ENCODE data around the gene NFIX.

Gene NFIX

DNA sequence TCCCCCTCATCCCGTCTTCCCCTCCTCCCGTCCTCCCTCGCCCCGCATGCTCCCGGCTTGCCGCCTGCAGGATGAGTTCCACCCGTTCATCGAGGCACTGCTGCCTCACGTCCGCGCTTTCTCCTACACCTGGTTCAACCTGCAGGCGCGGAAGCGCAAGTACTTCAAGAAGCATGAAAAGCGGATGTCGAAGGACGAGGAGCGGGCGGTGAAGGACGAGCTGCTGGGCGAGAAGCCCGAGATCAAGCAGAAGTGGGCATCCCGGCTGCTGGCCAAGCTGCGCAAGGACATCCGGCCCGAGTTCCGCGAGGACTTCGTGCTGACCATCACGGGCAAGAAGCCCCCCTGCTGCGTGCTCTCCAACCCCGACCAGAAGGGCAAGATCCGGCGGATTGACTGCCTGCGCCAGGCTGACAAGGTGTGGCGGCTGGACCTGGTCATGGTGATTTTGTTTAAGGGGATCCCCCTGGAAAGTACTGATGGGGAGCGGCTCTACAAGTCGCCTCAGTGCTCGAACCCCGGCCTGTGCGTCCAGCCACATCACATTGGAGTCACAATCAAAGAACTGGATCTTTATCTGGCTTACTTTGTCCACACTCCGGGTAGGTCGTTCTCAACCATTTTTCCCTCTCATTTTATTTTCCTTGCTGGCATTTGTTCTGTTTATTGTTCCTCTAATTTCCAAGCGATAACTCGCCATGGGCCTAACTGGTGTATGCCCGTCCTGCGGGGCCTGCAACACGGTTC lies 29.8 kb downstream of the NFIX start:
- Histone ChIP-seq H3K27ac (ENCODE audit: low read depth, low read length) (no peak overlapping the region), H3K27me3 (ENCODE audit: control insufficient read depth, insufficient read depth, low read length) (peaks cover 100% of the 10 kb centered on the region), H3K36me3 (ENCODE audit: control insufficient read depth, insufficient read depth, low read length) (no peaks in the 10 kb centered on the region), H3K9ac (ENCODE audit: low read length) (no peak overlapping the region), H3K4me3 (ENCODE audit: low read depth, low read length) (peak overlapping the region; percentile 37), H3K4me1 (ENCODE audit: control insufficient read depth, insufficient read depth, low read length) (peaks cover 26% of the 10 kb centered on the region), H3K9me3 (ENCODE audit: control insufficient read depth, insufficient read depth, low read depth, low read length) (no peaks in the 10 kb centered on the region)

- H3K4me1 ChIP-seq (ENCODE audit: control insufficient read depth, insufficient read depth, low read length): peaks cover 21% of the 10 kb centered on the region
- H3K9ac ChIP-seq (ENCODE audit: low read length): no peak overlapping the region
- no peaks in the 10 kb centered on the region for H3K36me3 ChIP-seq (ENCODE audit: control insufficient read depth, insufficient read depth, low read length)
- H3K27ac ChIP-seq (ENCODE audit: low read depth, low read length): no peak overlapping the region
- H3K27me3 ChIP-seq (ENCODE audit: control insufficient read depth, insufficient read depth, low read length): peaks cover 100% of the 10 kb centered on the region
- H3K9me3 ChIP-seq (ENCODE audit: control insufficient read depth, insufficient read depth, low read depth, low read length): no peaks in the 10 kb centered on the region
- H3K4me3 ChIP-seq (ENCODE audit: low read depth, low read length): no peak overlapping the region
These were observed 30.7 kb downstream of the NFIX start for GRCh38 chr19:13025819-13026456.

DNA sequence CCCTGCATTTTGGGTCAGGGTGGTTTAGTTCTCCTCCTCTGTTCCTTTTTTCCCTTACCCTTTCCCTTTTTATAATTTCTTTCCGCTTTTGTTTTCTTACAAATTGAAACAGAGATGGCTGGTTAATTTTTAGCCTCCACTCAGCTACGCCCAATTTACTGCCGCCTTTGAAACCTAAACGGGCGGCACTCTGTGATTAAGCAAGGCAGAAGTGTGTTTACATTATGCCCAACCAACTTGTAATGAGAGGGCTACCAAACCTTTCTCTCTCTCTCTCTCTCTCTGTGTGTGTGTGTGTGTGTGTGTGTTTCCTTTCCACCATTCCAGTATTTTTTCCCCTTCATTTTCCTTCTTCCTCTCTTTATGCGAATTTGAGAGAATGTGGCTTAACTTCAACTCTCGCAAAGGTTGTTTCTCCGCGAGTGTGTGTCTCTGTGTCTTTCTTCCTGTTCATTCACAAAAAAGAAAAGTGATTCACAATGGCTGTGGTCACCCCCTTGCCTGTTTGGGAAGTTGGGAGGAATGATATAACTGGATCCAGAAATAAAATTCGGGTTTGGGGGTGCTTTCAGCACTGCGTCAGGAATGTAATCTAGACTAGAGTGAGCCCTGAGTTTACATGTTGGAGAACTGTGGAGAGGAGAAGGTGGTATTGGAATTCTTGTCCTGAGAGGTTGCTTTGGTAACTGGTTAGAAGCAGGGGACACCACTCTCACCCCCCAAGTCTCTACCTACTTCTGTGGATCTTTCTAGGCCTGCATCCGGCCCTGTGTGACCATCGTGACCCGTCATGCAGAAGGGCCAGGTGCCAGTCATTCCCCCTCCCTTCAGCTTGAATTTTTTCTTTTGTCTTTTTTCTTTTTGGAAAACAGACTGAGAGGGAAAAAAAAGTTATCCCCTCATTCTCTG lies 31.4 kb downstream of the NFIX start:
- no peak overlapping the region for H3K27ac ChIP-seq (ENCODE audit: low read depth, low read length)
- H3K9me3 ChIP-seq (ENCODE audit: control insufficient read depth, insufficient read depth, low read depth, low read length): no peaks in the 10 kb centered on the region
- H3K9ac ChIP-seq (ENCODE audit: low read length): no peak overlapping the region
- H3K27me3 ChIP-seq (ENCODE audit: control insufficient read depth, insufficient read depth, low read length): peaks cover 100% of the 10 kb centered on the region
- H3K4me3 ChIP-seq (ENCODE audit: low read depth, low read length): no peak overlapping the region
- H3K36me3 ChIP-seq (ENCODE audit: control insufficient read depth, insufficient read depth, low read length): no peaks in the 10 kb centered on the region
- peaks cover 21% of the 10 kb centered on the region for H3K4me1 ChIP-seq (ENCODE audit: control insufficient read depth, insufficient read depth, low read length)

DNA sequence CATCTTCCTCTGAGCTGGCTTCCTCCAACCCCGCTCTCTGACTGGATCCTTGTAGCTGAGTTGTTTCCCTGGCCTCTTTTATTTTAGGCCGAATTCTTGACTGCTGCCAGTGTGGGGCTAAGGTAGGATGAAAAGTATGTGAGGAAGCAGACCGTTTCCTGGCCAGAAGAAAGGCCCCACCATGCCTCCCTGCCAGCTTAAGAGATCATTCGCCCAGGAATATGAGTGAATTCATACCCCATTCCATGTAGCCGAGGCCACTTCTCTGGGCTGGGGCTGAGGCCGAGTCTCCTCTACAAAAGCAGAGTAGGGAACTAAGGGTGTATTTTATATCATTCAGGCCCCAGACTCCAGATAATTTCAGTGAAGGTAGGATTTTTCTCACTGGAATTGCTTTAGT lies 32.3 kb downstream of the NFIX start:
- no peak overlapping the region for H3K9ac ChIP-seq (ENCODE audit: low read length)
- peaks cover 17% of the 10 kb centered on the region for H3K4me1 ChIP-seq (ENCODE audit: control insufficient read depth, insufficient read depth, low read length)
- H3K27me3 ChIP-seq (ENCODE audit: control insufficient read depth, insufficient read depth, low read length): peaks cover 100% of the 10 kb centered on the region
- no peaks in the 10 kb centered on the region for H3K36me3 ChIP-seq (ENCODE audit: control insufficient read depth, insufficient read depth, low read length)
- no peaks in the 10 kb centered on the region for H3K9me3 ChIP-seq (ENCODE audit: control insufficient read depth, insufficient read depth, low read depth, low read length)
- H3K4me3 ChIP-seq (ENCODE audit: low read depth, low read length): no peak overlapping the region
- H3K27ac ChIP-seq (ENCODE audit: low read depth, low read length): no peak overlapping the region

- no peaks in the 10 kb centered on the region for H3K9me3 ChIP-seq (ENCODE audit: control insufficient read depth, insufficient read depth, low read depth, low read length)
- no peak overlapping the region for H3K27ac ChIP-seq (ENCODE audit: low read depth, low read length)
- H3K4me1 ChIP-seq (ENCODE audit: control insufficient read depth, insufficient read depth, low read length): peaks cover 17% of the 10 kb centered on the region
- no peak overlapping the region for H3K4me3 ChIP-seq (ENCODE audit: low read depth, low read length)
- H3K36me3 ChIP-seq (ENCODE audit: control insufficient read depth, insufficient read depth, low read length): no peaks in the 10 kb centered on the region
- peaks cover 100% of the 10 kb centered on the region for H3K27me3 ChIP-seq (ENCODE audit: control insufficient read depth, insufficient read depth, low read length)
- no peak overlapping the region for H3K9ac ChIP-seq (ENCODE audit: low read length)
These were observed 32.8 kb downstream of the NFIX start for GRCh38 chr19:13028027-13028426.

- H3K27ac ChIP-seq (ENCODE audit: low read depth, low read length): no peak overlapping the region
- H3K27me3 ChIP-seq (ENCODE audit: control insufficient read depth, insufficient read depth, low read length): peaks cover 100% of the 10 kb centered on the region
These were observed 34.1 kb downstream of the NFIX start for GRCh38 chr19:13029301-13029880.

DNA sequence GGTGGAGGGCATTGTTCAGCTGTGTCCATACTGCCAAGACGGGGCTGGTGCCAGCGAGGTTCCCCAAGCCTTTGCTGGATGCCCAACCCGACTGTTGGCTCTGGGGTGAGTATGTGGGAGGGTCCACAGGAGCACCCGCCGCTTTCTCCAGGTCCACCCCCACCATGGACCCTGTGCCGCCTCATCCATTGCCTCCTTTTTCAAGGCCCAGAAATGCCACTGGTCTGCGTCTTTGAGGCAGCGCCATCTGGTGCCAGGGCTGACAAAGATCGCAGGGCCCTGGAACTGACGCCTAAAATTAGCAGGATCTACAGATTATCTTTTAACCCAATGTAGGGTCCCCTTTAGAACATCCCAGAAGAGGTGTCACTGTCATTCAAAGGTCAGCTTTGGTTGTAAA lies 34.6 kb downstream of the NFIX start:
- H3K9ac ChIP-seq (ENCODE audit: low read length): no peak overlapping the region
- no peaks in the 10 kb centered on the region for H3K9me3 ChIP-seq (ENCODE audit: control insufficient read depth, insufficient read depth, low read depth, low read length)
- peaks cover 10% of the 10 kb centered on the region for H3K4me1 ChIP-seq (ENCODE audit: control insufficient read depth, insufficient read depth, low read length)
- no peak overlapping the region for H3K27ac ChIP-seq (ENCODE audit: low read depth, low read length)
- H3K27me3 ChIP-seq (ENCODE audit: control insufficient read depth, insufficient read depth, low read length): peaks cover 99% of the 10 kb centered on the region
- H3K4me3 ChIP-seq (ENCODE audit: low read depth, low read length): no peak overlapping the region
- H3K36me3 ChIP-seq (ENCODE audit: control insufficient read depth, insufficient read depth, low read length): no peaks in the 10 kb centered on the region

More at GRCh38 chr19:13029301-13029880, 34.1 kb downstream of the NFIX start:
- no peak overlapping the region for H3K9ac ChIP-seq (ENCODE audit: low read length)
- no peak overlapping the region for H3K4me3 ChIP-seq (ENCODE audit: low read depth, low read length)
- peaks cover 15% of the 10 kb centered on the region for H3K4me1 ChIP-seq (ENCODE audit: control insufficient read depth, insufficient read depth, low read length)
- H3K36me3 ChIP-seq (ENCODE audit: control insufficient read depth, insufficient read depth, low read length): no peaks in the 10 kb centered on the region
- H3K9me3 ChIP-seq (ENCODE audit: control insufficient read depth, insufficient read depth, low read depth, low read length): no peaks in the 10 kb centered on the region

GRCh38 chr19:13031917-13032623 lies 36.8 kb downstream of the NFIX start:
- Histone ChIP-seq H3K27me3 (ENCODE audit: control insufficient read depth, insufficient read depth, low read length) (peaks cover 97% of the 10 kb centered on the region), H3K27ac (ENCODE audit: low read depth, low read length) (no peak overlapping the region), H3K4me3 (ENCODE audit: low read depth, low read length) (no peak overlapping the region), H3K9me3 (ENCODE audit: control insufficient read depth, insufficient read depth, low read depth, low read length) (no peaks in the 10 kb centered on the region), H3K9ac (ENCODE audit: low read length) (no peak overlapping the region), H3K36me3 (ENCODE audit: control insufficient read depth, insufficient read depth, low read length) (no peaks in the 10 kb centered on the region), H3K4me1 (ENCODE audit: control insufficient read depth, insufficient read depth, low read length) (peaks cover 15% of the 10 kb centered on the region; the same call in 1 of the 2 replicates)

DNA sequence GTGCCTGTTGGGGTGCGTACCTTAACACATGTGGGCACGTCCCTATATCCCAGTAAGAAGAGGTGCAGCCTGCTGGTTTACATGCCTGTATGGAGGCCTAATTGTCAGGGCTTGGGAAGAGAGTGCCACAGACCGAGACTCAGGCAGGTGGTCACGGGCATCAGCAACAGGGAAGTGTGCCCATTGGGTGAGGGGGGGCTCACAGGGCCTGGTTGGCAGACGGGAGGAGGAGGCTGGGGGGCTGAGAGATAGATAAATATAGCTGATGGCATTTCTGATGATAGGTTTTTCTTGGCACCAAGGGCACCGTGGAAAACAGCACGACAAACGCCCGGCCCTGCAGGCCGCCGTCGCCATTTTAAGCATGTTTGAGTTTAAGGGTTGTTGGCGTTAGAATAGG lies 37.6 kb downstream of the NFIX start:
- Histone ChIP-seq H3K9ac (ENCODE audit: low read length) (no peak overlapping the region), H3K27me3 (ENCODE audit: control insufficient read depth, insufficient read depth, low read length) (peaks cover 97% of the 10 kb centered on the region), H3K4me3 (ENCODE audit: low read depth, low read length) (no peak overlapping the region), H3K27ac (ENCODE audit: low read depth, low read length) (no peak overlapping the region), H3K4me1 (ENCODE audit: control insufficient read depth, insufficient read depth, low read length) (peaks cover 22% of the 10 kb centered on the region; the same call in 1 of the 2 replicates), H3K36me3 (ENCODE audit: control insufficient read depth, insufficient read depth, low read length) (no peaks in the 10 kb centered on the region), H3K9me3 (ENCODE audit: control insufficient read depth, insufficient read depth, low read depth, low read length) (no peaks in the 10 kb centered on the region)

DNA sequence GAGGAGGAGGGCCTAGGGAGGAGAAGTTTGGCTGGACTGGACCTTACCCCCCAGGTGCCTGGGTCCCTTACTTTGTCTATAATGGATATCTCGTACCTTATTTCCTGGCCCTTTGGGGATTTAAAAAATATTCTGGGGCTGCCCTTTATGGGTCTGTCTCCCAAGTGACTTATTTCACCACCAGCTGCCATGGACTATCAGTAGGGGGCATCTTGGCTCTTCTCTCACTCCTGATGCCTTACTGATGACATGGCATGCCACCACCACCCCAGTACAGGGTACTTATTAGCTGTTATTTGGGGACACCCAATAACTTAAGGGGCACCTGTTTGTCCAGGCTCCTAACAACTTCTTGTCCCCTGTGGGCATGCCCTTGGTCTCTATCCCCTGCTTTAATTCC lies 38.0 kb downstream of the NFIX start:
- H3K9ac ChIP-seq (ENCODE audit: low read length): no peak overlapping the region
- H3K36me3 ChIP-seq (ENCODE audit: control insufficient read depth, insufficient read depth, low read length): no peaks in the 10 kb centered on the region
- H3K4me3 ChIP-seq (ENCODE audit: low read depth, low read length): no peak overlapping the region
- no peaks in the 10 kb centered on the region for H3K9me3 ChIP-seq (ENCODE audit: control insufficient read depth, insufficient read depth, low read depth, low read length)
- H3K4me1 ChIP-seq (ENCODE audit: control insufficient read depth, insufficient read depth, low read length): peaks cover 22% of the 10 kb centered on the region; the same call in 1 of the 2 replicates
- no peak overlapping the region for H3K27ac ChIP-seq (ENCODE audit: low read depth, low read length)
- H3K27me3 ChIP-seq (ENCODE audit: control insufficient read depth, insufficient read depth, low read length): peaks cover 97% of the 10 kb centered on the region
